ENCODE results near the gene HSP90AB1. TPM values are rescaled to one million over a fixed set of nuclear protein-coding genes. Genes with fewer than 3 reads are reported as not detected.

HSP90AB1 gene
- polyA plus RNA-seq, 2 of the 4 experiments (the other 2 are of a cell fraction) = 1,136 to 1,155 TPM

DNA sequence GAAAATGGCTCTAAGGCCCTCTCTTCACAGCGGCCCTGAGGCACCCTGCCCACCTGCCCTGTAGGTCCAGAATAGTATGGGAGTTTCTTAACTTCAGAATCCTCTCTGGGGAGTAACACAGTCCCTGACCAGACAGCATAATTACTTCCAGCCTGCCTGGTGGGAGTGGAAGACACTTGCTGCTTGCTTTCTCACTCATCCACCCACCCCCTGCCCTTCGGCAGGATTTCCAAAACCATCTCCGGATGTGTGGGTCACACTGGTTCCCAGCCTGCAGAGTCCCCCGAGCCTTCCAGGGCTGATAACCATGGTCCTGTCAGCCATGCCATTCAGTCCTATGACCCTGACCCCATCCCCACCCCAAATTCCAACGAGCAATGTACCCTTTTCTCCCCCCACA, 18.1 kb upstream of the HSP90AB1 start:
- H3K27ac ChIP-seq = no peak overlapping the region
- whole genome bisulfite sequencing (ENCODE audit: missing lambda C conversion rate) = 81% methylated on average over 5 of the region's 5 CpGs
- ATAC-seq (no peak), DNase-seq (ENCODE audit: low read depth in 1 of 2, low spot score in 1 of 2) (no peak), FAIRE-seq (no peak)
- ChIA-PET POLR2A (no interaction called here), CTCF (interaction anchor here (1.8 to 9.2 kb wide), 3 partner anchors 7 to 58 kb away, joined by 7 to 111 read pairs (median 9); no protein-coding TSS in a partner anchor)
- peaks cover 28% of the 10 kb centered on the region for H3K4me1 ChIP-seq
- H3K4me3 ChIP-seq = no peak overlapping the region
- no peak overlapping the region for H3K4me2 ChIP-seq
- TF ChIP-seq CHD4 (IDR thresholded peaks at IDR 0.05; ENCODE audit: borderline replicate concordance) (no peak), MAZ (IDR thresholded peaks at IDR 0.05; ENCODE audit: borderline replicate concordance, low read depth, low read length) (no peak), ZFP36 (IDR thresholded peaks at IDR 0.05; ENCODE audit: borderline replicate concordance, partially characterized antibody) (no peak), GATA3 (IDR thresholded peaks at IDR 0.05; ENCODE audit: borderline replicate concordance) (no peak), RNF2 (IDR thresholded peaks at IDR 0.05; ENCODE audit: borderline replicate concordance, low read depth) (no peak), POLR2AphosphoS2 (conservative IDR thresholded peaks at IDR 0.05; ENCODE audit: low read length) (no peak), KDM5A (IDR thresholded peaks at IDR 0.05) (no peak), FOXS1 (CRISPR knock-in tag; IDR thresholded peaks at IDR 0.05) (no peak), MYC (IDR thresholded peaks at IDR 0.05; ENCODE audit: borderline replicate concordance, low read length) (no peak), ZSCAN20 (CRISPR knock-in tag; IDR thresholded peaks at IDR 0.05) (no peak), EHMT2 (IDR thresholded peaks at IDR 0.05; ENCODE audit: low read depth) (no peak), NFE2L2 (conservative IDR thresholded peaks at IDR 0.05; ENCODE audit: low read length) (no peak), ESRRA (IDR thresholded peaks at IDR 0.05; ENCODE audit: borderline replicate concordance, low read length) (no peak), RARB (CRISPR knock-in tag; IDR thresholded peaks at IDR 0.05) (no peak), HOXB13 (CRISPR knock-in tag; IDR thresholded peaks at IDR 0.05; ENCODE audit: low read depth) (no peak)
- TF ChIP-seq, protein P1, sequence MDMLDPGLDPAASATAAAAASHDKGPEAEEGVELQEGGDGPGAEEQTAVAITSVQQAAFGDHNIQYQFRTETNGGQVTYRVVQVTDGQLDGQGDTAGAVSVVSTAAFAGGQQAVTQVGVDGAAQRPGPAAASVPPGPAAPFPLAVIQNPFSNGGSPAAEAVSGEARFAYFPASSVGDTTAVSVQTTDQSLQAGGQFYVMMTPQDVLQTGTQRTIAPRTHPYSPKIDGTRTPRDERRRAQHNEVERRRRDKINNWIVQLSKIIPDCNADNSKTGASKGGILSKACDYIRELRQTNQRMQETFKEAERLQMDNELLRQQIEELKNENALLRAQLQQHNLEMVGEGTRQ (IDR thresholded peaks at IDR 0.05) = no peak
- H3K9me3 ChIP-seq = no peaks in the 10 kb centered on the region

DNA sequence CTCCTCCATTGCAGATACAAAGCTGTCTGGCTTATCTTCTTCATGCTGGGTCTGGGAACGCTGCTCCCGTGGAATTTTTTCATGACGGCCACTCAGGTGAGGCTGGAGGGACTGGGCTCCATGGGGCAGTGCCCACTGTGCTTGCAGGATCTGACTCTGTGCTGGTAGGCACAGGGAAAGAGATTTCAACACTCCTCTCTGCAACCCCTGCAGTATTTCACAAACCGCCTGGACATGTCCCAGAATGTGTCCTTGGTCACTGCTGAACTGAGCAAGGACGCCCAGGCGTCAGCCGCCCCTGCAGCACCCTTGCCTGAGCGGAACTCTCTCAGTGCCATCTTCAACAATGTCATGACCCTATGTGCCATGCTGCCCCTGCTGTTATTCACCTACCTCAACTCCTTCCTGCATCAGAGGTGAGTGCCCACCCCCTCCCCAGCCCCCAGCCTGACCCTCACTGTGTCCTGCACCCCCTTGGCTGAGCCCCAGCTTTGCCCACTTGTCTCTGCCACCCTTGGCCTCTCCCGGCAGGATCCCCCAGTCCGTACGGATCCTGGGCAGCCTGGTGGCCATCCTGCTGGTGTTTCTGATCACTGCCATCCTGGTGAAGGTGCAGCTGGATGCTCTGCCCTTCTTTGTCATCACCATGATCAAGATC, 17.4 kb upstream of the HSP90AB1 start:
- DNase-seq (ENCODE audit: low read depth in 1 of 2, low spot score in 1 of 2) (no peak), FAIRE-seq (no peak), ATAC-seq (no peak)
- H3K9me3 ChIP-seq = no peaks in the 10 kb centered on the region
- no peak overlapping the region for H3K27ac ChIP-seq
- WGBS (ENCODE audit: missing lambda C conversion rate) = 96% methylated on average over 8 of the region's 11 CpGs
- no peak overlapping the region for H3K4me2 ChIP-seq
- CTCF ChIA-PET = interaction anchor here (0.8 to 1.8 kb wide), 3 partner anchors 8 to 132 kb away, joined by 4 to 6 read pairs (median 5); no protein-coding TSS in a partner anchor
- POLR2A ChIA-PET = no interaction called here
- peaks cover 31% of the 10 kb centered on the region for H3K4me1 ChIP-seq
- H3K4me3 ChIP-seq = no peak overlapping the region
- TF ChIP-seq HOXA7 (CRISPR knock-in tag; IDR thresholded peaks at IDR 0.05) (no peak), HOXB5 (CRISPR knock-in tag; IDR thresholded peaks at IDR 0.05) (no peak), ZSCAN20 (CRISPR knock-in tag; IDR thresholded peaks at IDR 0.05) (no peak), POLR2AphosphoS2 (conservative IDR thresholded peaks at IDR 0.05; ENCODE audit: low read length) (no peak)
- TF ChIP-seq, protein P2, sequence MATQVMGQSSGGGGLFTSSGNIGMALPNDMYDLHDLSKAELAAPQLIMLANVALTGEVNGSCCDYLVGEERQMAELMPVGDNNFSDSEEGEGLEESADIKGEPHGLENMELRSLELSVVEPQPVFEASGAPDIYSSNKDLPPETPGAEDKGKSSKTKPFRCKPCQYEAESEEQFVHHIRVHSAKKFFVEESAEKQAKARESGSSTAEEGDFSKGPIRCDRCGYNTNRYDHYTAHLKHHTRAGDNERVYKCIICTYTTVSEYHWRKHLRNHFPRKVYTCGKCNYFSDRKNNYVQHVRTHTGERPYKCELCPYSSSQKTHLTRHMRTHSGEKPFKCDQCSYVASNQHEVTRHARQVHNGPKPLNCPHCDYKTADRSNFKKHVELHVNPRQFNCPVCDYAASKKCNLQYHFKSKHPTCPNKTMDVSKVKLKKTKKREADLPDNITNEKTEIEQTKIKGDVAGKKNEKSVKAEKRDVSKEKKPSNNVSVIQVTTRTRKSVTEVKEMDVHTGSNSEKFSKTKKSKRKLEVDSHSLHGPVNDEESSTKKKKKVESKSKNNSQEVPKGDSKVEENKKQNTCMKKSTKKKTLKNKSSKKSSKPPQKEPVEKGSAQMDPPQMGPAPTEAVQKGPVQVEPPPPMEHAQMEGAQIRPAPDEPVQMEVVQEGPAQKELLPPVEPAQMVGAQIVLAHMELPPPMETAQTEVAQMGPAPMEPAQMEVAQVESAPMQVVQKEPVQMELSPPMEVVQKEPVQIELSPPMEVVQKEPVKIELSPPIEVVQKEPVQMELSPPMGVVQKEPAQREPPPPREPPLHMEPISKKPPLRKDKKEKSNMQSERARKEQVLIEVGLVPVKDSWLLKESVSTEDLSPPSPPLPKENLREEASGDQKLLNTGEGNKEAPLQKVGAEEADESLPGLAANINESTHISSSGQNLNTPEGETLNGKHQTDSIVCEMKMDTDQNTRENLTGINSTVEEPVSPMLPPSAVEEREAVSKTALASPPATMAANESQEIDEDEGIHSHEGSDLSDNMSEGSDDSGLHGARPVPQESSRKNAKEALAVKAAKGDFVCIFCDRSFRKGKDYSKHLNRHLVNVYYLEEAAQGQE (IDR thresholded peaks at IDR 0.05) = no peak

Data from A549 (cell line).